HL-60/S4 treated with phorbol 12-myristate 13-acetate at 8.2 ng/mL for 4 days and 3 days (cell line): ENCODE data around the gene CD48.
"Not testable (repeated sequence)": the region's sequence is repeated elsewhere in the genome, so short reads cannot be mapped to it uniquely, and the experiment has no call there.

Experiments used
- in situ Hi-C: fragments of 300-500 bp; cut with MboI; formaldehyde crosslinking; loops from 2 replicates; pipeline ENCODE4 v1.15.0; 2022; ENCODE audit warnings: low sequenced_read_pairs

CD48 gene

GRCh38 chr1:160656737-160657136 is 54.9 kb downstream of the CD48 start:
- in situ Hi-C loops, result no loop called here

GRCh38 chr1:160653620-160654016 is 58.0 kb downstream of the CD48 start:
- in situ Hi-C loops, result no loop called here

GRCh38 chr1:160652924-160653619 is 58.5 kb downstream of the CD48 start:
- in situ Hi-C loops, result no loop called here

GRCh38 chr1:160652065-160652641 is 59.5 kb downstream of the CD48 start:
- in situ Hi-C loops, result not testable (repeated sequence)

- in situ Hi-C loops, result no loop called here
Measured at GRCh38 chr1:160651433-160652064, 60.1 kb downstream of the CD48 start.

- in situ Hi-C loops, result no loop called here
Measured at GRCh38 chr1:160647329-160647720, 64.3 kb downstream of the CD48 start.

- in situ Hi-C loops, result no loop called here
Measured at GRCh38 chr1:160646711-160647328, 64.8 kb downstream of the CD48 start, which contains the start of gene SLAMF1. TSS of gene SLAMF1 (minus strand) at chr1:160647044. CDS start at chr1:160646945, 99 bp downstream.

- in situ Hi-C loops, result no loop called here
Measured at GRCh38 chr1:160646180-160646579, 65.4 kb downstream of the CD48 start.

- in situ Hi-C loops, result no loop called here
Measured at GRCh38 chr1:160645386-160646130, 66.1 kb downstream of the CD48 start.

GRCh38 chr1:160644399-160644798 is 67.2 kb downstream of the CD48 start:
- in situ Hi-C loops, result no loop called here

GRCh38 chr1:160643138-160643537 is 68.5 kb downstream of the CD48 start:
- in situ Hi-C loops, result no loop called here

GRCh38 chr1:160642281-160642644 is 69.4 kb downstream of the CD48 start:
- in situ Hi-C loops, result no loop called here

GRCh38 chr1:160641323-160642280 is 70.0 kb downstream of the CD48 start:
- in situ Hi-C loops, result no loop called here

- in situ Hi-C loops, result no loop called here
Measured at GRCh38 chr1:160640359-160641123, 71.1 kb downstream of the CD48 start.

GRCh38 chr1:160639652-160640051 is 72.0 kb downstream of the CD48 start:
- in situ Hi-C loops, result no loop called here

- in situ Hi-C loops, result no loop called here
Measured at GRCh38 chr1:160638926-160639325, 72.7 kb downstream of the CD48 start.

GRCh38 chr1:160638540-160638857 is 73.1 kb downstream of the CD48 start:
- in situ Hi-C loops, result no loop called here

GRCh38 chr1:160637821-160638539 is 73.6 kb downstream of the CD48 start:
- in situ Hi-C loops, result no loop called here

GRCh38 chr1:160637065-160637464 is 74.6 kb downstream of the CD48 start:
- in situ Hi-C loops, result no loop called here
